NCI-H526 treated with DMSO at 0.1 percent for 48 hours (cell line): ENCODE results near the gene KCNIP1.

Source experiments
- DNase-seq: peaks from one replicate; lab custom pipeline; 2025; lab: John Stamatoyannopoulos, UW

The KCNIP1 gene

DNA sequence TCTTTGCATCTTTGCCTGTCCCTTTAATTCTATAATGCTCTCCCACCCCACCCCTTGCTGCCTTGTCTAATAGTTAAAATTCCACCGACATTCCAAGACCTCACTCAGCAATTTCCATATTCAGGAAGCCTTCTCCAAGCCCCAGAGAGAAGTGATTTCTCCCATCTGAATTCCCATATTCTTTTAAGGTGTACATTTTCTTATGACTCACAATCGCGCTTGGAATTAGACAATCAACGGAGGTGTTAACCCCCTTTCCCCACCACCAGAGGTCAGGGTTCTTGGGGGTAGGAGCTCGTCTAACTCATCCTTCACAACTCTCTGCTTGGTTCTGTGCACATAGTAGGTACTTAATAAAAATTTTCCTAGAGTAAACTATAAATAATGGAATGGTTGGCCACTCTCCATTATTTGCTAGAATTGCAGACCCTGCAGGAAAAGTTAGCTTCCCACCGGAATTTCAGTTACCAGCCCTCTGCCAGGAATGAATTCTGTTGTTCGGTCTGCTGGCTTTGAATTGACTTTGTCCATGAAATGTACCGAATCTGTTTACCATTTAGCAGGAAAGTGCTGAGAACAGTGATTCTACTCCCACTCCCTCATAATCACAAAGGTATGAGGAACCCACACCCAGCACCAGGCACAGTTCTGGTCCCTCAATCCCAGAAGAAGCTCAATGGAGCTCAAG lies 5.0 kb downstream of the KCNIP1 start:
- no peak for DNase-seq

DNA sequence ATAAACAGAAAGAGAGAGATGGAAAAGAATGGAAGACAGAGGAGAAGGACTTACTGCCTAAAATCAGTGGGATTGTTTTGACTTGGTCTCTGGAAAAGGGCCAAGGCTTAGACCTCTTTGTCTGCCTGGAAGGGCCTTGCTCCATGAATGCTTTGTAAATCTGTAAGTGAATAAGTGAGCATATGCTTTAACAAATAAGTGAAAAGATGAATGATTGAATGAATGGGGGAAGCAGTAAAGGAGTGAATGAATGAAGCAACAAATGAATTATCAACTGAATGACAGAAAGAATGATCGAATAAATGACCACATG lies 5.5 kb downstream of the KCNIP1 start:
- no peak for DNase-seq

DNA sequence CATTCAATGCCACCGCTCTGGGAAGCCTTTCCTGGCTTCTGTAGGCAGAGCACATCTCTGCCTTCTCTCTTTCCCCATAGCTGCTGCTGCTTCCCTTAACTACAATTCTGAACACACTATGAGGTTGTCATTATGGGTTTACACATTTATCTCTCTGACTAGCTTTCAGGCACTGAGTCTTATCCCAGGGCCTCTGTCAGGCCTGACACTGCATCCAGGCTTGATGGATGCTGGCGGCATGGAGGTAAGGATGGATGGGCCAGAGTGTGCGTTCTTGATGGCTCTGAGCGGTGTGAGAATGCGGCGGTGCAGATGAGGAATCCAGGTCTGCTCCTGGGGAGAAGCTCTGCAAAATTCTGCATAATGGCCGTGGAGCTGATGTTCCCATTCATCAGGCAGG lies 6.3 kb downstream of the KCNIP1 start:
- no peak for DNase-seq

DNA sequence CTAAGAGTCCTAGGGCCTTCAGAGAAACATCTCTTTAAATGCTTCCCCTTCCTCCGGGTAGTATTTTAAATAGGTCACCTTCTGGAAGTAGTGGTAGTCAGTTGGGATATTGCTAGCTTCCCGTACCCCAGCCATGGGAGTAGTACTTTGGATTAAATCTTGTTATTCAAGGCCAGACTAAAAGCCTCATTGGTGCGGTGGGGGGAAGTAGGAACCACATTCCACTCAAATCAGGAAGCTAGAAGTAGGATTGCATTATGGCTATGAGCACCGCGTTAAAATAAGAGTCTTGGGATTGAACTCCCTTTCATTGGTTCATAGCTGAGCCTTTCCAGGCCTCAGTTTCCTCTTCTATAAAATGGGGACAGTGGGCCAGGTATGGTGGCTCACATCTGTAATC lies 6.7 kb downstream of the KCNIP1 start:
- DNase-seq: no peak

DNA sequence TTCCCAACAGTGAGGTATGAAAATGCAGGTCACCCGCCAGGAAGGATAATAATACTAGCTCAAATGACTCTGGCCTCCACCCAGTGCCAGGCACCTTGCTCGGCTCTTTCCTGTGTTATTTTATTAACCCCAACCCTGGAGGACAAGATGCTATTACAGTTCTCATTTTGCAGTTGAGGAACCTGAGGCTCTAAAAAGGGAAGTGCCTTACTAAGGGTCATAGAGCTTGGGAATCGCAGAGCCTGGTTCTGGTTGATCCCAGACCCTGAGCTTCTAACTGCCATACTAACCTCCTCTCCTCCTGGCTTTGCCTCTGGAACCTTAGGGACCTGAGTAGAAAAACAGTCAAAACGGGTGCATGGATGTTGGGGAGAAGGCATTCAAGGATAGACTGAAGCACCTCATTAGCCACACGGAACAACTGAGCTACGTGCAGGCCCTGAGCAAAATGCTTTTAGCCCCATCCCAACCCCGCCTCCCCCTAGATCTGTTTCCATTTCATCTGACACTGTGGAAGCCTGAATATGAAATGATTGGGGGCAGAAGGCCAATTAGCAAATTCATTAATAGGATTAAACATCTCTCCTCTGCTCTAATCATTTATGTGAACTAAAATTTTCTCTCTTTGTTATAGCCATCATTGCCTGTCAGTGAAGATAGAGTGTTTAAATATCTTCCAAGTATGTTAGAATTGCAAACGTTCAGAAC lies 7.9 kb downstream of the KCNIP1 start:
- no peak for DNase-seq

DNA sequence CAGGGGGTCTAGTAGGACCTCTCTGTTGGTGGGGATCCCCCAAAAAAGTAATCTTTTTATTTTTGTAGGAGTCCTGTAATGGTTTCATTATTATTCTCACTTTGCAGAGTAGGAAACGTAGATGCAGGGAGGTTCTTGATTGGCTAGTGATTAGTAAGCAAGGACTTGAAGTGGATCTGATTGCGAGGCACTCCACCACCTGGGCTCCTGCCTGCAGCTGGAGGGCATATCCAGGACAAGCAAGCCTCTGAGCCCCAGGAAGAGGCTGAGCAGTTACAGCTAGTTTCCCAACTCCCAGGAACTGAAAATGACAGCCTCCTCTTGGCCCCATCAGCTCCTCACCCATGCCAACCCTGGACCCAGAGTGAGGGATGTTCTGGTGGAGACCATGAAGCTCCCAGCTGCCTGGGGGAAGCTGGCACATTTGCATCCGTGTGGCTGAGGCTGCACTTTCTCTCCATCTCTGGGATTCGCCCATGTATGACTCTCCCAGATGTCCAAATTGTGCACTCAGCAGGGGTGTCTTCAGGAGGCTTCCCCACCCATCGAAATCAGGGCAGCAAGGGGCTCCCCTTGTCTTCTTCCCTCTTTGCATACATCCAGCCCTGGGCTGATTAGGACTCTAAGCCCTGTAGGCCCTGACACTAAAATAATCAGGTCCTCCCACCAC lies 10.2 kb downstream of the KCNIP1 start:
- DNase-seq: no peak

DNA sequence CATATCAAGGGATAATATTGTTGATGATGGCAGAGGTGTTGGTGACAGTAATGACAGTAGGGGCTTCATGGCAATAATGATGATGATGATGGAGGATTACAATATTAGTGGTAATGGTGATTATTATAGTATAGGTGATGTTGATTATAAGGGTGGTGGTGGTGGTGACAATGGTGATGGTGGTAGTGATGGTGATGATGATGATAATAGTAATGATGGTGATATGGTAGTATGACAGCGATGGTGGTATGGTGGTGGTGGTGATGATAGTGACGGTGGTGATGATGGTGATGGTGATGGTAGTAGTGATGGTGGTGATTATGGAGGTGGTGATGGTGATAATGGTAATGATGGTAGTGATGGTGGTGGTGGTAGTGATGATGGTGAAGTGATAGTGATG lies 13.6 kb downstream of the KCNIP1 start:
- DNase-seq: no peak

DNA sequence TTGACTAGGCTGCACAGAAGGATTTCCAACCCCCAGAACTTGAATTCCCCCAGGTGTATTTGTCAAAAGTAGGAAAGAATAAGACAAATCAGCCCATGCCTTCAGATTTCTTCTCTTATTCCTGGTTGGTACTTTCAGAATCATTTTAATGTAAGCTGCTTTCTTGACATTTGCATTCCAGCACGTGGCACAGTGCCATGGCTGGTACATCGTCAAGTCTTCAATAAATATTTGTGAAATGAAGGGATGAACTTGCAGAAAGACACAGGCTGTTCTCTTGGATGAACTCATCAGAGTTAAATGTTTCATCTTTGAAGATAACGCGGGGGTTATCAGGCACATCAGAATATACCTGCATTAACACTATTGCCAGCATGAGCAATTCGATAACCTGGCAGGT lies 14.5 kb downstream of the KCNIP1 start:
- DNase-seq: no peak

DNA sequence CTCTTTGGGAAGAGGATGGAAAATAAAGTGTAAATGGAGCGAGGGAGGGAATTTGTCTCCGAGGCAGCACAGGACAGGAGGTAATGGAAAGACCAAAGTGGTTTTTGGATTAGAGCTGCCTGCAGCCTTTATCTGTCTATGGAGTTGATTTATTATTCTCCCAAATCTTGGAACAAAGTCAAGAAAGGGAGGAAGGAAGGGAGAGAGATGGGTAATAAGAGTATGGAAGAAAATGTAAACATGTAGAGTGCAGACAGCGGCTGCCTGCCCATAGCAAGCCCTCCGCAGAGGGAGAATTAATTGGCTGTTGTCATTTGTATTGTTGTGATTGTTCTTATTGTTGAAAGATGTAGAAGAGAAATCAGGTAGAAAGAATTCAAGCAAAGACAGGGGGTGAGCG lies 15.7 kb downstream of the KCNIP1 start:
- DNase-seq: no peak

DNA sequence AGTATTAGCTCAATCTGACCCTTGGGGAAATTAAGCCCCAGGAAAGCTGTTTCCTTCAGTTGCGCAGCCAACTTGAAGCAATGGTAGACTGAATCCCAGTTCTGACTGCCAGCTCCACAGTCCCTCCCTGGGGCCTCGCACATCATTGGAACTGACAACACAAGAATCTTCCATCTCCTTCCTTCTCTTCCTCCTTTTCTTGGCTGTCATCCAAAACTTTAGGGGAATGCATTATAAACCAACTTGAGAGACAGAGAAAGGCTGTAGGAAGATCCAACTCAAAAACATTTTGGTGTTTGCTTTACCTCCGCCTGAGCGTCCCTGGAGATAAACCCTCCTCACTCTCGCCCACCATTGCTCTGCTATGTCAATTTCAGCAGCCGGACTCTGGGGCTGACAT lies 16.6 kb downstream of the KCNIP1 start:
- DNase-seq: no peak

DNA sequence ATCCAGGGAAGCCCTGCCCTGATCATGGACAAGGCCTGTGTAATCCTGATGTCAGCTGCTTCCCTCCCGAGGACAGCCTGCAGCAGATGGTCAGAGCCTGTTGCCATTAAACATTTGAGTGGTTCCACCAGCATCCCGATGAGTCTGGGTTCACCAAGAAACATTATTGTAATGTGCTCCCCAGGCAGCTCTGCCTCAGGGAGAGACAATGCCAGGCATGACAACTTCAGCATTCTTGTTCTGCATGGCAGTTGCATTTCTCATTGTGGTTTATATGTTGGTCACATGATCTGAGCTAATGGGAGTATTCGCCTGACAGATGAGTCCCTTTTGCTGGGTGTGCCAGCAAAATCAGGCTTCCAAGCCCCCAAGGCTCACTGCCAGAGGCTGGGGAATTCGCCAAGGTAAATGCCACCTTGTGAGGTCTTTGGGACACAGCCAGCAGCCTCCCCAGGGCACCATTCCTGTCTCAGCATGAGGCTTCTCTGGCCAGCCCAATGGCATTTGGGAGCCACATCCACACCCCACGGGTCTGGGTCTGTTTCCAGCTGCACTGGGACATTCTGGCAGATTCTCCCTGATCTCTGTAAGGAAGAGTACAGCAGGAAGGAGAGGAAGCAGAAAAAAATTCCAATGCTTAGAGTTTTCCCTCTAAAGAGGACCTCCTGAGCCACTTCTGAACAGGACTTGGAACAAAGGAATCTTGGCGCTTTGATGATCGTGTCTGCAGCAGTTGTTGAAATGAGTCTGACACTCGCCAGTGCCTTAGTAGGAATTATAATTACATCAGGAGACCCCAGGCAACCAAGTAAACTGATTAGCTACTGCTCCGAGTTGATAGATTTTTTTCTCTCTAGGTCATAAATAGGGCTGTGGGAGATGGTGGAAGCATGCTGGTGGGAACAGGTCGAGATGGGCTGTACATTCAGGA lies 18.7 kb downstream of the KCNIP1 start:
- DNase-seq: no peak

DNA sequence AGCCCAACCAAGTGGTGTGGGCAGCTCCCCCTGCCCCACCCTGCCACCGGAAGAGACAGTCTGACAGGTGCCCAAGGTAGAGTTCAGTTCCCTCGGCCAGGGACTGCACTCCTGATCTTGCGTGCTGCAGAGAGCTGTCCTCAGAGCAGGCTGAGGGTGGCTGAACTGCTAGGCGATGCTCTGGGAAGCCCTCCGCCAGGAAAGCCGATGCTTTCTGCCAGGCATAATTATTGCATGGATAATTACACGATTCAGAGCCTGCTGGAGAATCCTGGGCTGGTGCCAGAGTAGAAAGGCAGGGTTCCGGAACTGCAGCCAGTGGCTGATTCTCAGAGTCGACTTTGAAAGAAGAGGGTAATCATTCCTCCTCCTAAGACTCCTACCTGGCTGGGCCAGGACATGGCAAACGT lies 19.3 kb downstream of the KCNIP1 start:
- no peak for DNase-seq

DNA sequence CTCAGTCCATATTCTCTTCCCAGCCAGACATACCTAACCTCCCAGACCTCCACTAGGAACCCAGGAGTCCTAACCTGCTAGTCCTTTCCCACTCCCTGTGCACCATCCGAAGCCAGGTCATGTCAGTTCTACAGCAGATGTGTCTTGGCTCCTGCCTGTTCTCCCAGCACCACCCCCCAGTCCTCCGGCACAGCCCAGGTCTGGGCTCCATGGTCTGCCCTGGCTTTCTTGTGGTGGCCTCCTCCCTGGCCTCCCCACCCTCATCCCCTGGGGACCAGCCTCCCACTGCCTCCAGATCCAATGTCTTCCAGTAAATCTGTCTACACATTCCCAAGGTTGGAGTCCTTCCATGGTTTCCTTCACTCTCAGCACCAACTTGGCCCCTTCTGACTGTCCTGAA lies 20.0 kb downstream of the KCNIP1 start:
- no peak for DNase-seq

DNA sequence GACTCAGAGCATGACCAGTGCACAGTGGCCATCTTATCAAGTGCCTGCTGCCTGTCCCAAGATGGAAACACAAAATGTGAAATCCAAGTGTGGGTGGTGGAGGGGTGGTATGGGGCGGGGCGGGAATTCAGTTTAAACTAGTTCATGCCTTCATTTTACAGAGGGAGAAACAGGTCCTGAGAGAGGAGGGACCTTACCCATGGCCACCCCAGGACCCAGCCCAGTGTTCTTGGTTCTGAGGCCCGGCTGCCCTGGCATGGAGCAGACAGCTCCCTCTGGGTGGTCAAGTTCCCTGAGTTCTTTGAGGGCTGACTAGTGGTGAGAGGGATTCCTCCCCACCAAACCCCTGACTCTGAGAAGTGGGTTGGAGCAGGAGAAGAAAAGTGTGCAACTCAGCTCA lies 20.8 kb downstream of the KCNIP1 start:
- DNase-seq: no peak

DNA sequence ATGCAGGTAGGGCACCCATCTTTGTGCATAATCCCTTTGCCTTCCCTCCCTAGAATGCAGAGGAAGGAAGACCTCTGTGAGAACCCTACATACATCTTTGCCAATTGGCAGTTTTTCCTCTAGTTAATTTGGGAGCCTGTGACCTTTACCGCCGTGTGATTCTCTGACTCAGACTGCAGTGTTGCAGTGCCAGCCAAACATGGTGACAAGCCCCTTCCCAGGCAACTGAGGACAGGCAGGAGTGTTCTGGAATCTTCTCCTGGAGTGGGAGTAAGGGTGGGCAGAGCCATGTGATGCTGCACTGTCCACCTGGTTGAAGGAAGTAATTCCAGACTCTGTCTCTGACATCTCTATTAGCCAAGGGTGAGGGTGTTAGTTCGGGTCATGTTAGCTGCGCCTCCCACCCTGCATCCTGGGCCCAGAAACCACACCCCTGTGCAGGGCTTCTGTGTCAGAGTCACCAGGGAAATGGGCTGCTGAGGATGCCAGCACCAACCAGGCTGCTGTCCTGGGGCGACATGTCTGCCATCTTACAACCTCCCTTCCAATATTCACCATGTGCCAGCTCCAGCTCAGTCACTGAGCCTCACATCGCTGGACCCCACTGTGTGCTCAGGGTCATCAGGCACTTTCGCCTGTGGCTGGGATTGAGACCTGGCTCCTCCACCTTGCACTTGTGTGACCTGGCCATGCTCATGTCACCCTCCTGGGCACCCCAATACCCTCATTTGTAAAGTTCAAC lies 21.8 kb downstream of the KCNIP1 start:
- DNase-seq: no peak

DNA sequence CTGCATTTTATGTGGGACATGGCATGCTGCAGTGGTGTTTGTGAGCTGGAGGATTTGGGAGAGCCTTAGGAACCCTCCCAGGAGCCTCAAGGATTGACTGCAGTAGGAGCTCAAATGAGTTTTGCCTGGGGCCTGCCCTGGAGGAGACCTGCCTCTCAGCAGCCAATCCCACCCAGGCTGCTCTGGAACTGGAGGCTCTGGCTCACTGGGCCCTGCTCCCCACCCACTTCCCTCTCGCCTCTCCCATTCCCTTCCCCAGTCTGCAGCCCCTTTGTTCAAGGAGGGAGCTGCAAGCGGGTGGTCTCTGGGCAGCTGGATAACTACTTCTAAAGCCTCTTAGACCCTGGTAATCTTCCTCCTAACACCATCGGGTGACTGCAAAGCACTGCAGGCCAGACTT lies 24.2 kb downstream of the KCNIP1 start:
- DNase-seq: no peak

DNA sequence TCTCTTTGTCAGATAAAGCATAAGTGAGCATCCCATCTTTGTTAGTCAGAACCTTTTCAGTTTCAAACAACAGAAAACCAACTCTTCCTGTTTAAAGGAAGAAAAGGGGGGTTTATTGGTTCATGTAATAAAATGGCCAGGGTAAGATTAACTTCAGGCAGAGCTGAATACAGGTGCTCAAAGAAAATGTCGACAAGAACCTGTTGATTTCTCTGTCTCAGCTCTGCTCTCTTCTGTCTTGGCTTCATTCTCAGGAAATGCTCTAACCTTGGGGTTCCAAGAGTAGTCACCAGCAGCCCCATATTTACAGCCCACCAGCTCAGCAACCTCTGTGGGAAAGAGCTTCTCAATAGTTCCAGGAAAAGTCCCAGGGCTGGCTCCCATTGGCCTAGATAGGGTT lies 25.2 kb downstream of the KCNIP1 start:
- DNase-seq: no peak

DNA sequence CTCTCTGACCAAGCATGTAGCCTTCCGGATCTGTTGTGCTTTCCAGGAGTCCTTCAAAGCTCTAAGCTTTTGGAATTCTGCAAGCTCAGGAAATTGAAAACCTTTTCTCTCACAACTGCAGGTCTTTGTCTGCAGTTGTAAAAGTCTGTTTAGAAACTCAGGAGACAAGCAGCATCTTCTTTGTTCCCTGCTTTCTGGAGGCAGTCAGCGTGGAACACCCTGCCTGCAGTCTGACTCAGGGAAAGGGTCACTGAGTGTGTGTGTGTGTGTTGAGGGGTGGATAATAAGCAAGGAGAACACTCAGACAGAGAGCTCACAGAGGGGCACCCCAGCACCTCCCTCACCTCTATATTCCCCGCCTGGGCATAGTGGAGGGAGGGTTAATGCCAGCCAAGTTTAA lies 29.1 kb downstream of the KCNIP1 start:
- no peak for DNase-seq

DNA sequence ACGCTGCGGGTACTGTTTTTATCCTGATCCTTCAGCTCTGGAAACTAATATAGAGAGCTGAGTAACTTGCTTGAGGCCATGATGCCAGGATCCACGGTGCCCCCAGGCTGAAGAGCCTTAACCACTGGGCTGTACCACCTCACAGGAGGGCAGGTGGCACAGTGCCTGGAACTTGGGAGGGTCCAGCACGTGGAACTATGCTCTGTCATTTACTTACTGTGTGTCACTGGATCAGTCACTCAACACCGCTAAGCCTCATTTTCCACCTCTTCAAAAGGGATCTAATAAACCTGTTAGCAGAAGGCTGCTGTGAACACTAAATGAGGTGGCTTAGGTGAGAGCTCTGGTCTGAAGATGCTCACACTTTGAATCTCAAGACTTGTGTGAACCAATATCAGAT lies 29.6 kb downstream of the KCNIP1 start:
- DNase-seq: no peak

DNA sequence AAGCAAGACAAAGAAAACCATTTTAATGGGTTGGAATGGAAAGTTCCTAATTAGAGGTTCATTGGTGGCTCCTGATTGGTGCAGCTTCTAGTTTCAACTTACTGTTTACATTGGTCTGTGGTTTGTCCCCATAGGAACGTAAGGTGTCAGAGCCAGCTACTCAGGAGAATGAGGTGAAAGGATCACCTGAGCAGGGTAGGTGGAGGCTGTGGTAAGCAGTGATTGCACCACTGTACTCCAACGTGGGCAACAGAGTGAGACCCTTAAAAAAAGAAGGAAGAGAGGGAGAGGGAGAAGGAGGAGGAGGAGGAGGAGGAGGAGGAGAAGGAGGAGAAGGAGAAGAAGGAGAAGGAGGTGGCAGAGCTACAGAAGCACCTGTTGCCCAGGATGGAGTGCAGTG lies 30.4 kb downstream of the KCNIP1 start:
- no peak for DNase-seq

DNA sequence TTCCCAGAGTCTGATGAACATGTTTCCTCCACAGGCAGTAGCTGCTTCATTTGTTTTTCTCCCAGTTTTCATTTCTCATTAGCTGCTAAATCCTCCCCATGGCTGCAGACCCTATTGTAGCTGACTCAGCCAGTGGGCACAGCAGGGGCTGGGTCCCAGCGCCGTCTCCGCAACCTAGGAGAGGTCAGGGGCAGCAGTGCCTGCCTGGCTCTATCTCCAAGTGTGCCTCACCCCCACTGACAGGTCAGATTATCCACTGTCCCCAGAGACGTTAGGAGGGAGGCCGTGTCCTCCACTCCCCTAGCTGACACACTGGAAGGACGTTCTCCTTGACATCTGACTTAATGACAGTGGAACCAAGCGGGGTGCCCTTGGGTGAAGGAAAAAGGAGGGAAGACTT lies 31.1 kb downstream of the KCNIP1 start:
- no peak for DNase-seq

DNA sequence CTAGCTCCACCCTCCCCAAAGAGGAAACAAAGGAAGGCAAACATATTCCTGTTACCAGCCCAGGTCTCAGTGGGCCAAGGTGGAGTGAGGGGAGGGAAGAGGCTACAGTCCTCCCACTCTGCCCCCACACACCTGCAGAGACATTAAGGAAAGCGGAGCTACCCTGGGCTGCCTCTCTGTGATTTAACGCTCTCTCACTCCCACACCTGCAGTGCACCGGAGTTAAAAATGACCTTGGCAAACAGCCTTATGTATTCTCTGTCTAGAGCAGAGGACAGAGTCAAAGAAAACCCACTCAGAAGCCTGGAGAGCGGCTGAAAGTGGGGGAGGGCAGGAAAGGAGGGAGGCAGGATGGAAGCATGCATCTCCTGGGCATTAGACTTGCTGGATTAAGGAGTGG lies 32.7 kb downstream of the KCNIP1 start:
- DNase-seq: no peak
